GM18858 (cell line): Measurements from ENCODE around the gene ANKS6.

Experiments
- ATAC-seq: cut with Tn5 transposase; IDR thresholded peaks from one replicate; pipeline ENCODE4 v1.9.1; 2021; ENCODE audit not compliant: unreplicated experiment

Gene ANKS6

DNA sequence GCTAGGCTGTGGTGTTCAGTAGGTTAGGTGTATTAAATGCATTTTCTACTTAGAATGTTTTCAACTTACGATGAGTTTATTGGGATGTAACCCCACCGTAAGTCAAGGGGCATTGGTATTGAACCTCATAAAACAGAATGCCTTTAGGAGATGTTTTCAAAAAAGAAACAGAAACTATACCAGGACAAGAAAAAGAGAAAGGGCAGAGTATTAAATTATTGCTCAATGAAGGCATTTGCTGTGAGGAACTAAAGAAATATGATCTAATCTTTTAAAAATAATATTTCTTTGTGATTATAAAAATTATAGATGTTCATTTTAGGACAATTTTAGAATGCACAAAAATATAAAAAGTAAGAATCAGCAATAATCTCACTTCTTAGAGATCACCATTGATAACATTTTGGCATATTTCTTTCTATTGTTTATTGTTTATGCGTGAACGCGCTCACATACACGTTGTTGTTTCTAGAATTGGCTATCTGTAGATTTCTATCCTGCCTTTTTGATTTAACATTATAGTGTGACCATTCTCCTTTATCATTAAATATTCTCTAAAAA is 19.1 kb upstream of the ANKS6 start:
- ATAC-seq, result no peak

DNA sequence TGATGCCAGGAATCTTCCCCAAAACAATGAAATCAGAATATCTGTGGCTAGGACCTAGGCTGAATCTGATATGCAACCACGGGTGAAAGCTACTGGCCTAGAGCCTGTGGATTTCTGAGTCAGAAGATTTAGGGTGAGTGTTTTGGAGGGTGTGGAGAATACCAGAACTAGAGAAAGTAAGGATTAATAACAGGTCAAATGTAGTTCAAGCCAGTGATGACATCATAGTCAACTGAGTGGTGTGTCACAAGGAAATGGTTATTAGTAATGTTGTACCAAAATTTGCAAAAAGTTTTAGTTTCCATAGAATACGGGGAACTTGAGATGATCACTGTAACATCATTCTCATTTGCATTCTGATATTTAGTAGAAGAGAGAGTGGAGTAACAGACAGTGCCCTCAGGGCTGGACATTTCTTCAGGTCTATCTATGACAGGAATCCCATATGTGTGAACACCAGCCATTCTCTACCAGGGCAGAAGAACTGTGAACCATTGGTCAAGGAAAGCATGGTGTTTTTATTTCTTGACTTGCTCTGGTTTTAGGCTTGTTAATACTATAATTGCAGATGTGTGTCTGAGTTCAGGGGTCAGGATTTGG is 14.8 kb upstream of the ANKS6 start:
- ATAC-seq, result peak; percentile 42

DNA sequence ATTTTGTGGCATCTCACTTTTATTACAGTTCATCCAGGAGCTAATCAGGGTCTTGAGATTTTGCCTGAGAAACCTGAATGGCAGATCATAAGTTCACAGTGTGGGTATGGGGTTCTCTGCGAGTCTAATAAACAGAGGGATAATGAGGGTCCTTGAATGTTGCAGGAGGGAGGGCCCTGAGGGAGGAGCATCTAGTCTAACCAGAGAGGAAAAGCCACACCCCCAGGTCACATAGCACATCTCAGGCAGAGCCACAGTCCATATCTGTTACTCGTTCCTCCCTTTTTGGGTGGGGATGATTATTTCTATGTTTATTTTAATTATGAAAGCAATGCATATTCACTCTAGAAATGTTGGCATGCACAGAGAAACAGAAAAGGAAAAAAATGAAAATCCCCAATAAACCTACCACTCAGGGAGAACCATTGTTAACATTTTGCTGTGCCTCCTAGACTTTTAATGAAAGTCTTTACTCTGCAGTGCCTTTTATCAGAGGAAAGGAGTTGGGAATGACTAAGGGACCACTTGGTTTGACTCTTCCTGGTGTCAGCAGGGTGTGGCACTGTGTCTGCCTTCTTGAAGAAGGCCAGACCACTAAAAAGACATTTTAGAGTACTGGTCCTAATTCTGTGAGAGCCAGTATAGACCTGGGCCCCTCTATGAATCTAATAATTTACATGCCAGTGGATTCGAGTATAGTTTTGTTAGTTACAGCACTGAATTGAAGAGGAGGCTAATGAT is 13.9 kb upstream of the ANKS6 start:
- no peak for ATAC-seq

DNA sequence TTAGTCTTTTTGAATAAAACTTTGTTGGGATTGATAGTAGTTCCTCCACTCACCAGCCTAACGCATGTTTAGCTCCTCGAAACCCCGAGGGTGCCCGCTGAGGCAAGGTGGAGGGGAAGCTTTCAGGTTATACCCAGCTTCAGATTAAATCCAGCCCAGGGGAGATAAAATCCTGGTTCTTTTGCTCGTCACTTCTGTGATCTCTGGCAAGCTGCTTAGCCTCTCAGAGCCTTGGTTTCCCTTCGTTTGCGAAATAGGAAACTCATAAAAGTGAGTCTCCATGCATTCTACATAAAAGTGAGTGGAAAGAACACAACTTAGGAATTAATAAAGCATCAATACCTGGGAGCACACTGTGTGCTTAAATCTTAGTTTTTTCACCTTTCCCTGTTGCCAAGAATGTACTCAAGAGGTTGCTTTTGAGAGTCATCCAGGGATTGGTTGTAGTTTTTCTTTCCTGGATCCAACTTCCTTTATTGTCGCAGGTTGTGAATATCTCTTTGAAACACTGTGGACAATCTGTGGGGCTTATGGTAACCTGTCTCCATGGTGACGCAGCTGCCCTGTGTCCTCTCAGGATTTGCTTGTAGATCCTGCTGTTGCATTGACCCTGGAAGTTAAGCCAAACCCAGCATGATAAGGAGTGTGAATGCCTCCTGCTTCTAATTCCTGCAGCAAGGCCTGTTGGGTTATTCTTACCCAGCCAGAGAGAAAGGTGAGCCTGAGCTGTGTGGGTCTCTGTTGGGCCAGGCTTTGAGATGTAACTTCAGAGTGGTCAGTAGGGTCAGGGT is 13.2 kb upstream of the ANKS6 start:
- no peak for ATAC-seq

DNA sequence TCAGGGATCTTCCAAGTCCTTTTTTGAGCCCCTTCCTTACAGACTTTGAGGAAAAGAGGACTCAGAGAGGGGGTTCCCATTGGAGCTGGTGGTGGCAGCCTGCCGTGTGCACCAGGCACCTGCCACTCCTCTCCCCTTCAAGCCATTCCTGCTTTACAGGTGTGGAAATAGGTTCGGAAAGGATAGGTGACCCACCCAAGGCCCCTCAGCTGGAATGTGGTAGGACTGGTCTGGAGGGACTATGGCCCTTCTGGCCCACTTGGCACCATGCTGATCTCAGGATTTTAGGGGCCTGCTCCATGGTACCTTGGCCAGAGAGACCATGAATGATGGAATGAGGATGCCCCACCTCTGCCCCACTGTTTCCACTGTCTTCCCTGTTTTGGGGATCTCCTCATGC is 12.5 kb upstream of the ANKS6 start:
- ATAC-seq, result no peak

DNA sequence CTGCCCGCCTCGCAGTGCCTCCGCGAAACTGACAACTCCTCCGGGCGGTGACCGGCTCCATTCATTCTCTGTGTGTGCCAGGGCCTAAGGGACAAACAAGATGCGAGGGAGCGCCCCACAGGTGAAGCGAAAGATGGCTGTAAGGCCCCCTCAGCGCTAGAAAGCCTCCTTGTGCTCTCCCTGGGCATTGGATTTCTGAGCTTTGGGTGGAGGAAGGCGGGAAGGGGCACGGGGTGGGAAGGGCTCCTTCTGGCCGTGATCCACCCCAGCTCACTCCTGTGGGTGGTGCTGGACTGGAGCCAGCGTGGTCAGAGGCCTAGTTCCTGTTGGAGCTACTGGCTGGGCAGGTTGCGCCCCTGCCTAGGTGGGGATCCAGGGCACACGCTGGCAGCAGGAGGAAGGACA is 12.1 kb upstream of the ANKS6 start:
- no peak for ATAC-seq

DNA sequence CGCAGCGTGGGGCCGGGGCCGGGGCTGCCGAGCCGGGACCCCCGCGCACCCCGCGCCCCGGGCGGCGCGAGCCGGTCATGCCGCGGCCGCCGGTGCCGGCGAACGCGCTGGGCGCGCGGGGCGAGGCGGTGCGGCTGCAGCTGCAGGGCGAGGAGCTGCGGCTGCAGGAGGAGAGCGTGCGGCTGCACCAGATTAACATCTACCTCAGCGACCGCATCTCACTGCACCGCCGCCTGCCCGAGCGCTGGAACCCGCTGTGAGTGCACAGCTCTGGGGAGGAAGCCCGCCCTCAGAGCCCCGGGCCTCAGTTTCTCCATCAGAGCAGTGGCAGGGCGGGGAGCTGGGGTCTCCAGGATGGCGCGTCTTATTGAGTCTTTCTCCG is 11.4 kb upstream of the ANKS6 start:
- ATAC-seq, result no peak

DNA sequence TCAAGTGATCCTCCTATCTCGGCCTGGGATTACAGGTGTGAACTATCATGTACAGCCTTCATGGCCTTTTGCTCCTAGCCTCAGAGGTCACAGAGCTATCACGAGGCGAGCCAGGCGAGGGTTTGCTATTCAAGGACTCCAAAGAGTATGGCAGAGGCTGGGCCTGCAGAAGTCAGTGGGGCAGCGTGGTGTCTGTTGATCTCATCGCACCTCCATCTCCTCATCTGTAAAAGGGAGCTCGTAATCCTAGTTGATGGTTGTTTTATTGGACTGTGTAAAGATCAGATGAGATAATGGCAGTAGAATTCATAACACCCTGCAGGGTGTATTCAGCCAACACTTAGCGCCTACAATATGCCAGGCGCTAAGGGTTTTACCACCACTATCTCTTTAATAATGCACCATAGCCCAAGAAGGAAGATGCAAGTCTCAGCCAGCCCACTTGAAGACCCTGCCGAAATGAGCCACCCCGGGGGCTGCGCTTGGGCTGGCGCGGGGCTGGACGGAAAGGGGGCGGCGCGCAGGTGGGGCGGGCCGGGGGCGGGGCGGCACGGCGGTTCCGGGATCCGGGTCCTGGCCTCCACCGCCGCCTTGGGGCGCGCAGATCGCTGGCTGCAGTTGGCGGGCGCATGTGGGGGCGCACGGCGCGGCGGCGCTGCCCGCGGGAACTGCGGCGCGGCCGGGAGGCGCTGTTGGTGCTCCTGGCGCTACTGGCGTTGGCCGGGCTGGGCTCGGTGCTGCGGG is 10.9 kb upstream of the ANKS6 start, which contains the start of gene GALNT12:
Gene GALNT12, plus strand, starts transcription at position 601 of the 744 bp plus-strand sequence. Its CDS starts 29 bp downstream, at position 630.
- ATAC-seq, result no peak

DNA sequence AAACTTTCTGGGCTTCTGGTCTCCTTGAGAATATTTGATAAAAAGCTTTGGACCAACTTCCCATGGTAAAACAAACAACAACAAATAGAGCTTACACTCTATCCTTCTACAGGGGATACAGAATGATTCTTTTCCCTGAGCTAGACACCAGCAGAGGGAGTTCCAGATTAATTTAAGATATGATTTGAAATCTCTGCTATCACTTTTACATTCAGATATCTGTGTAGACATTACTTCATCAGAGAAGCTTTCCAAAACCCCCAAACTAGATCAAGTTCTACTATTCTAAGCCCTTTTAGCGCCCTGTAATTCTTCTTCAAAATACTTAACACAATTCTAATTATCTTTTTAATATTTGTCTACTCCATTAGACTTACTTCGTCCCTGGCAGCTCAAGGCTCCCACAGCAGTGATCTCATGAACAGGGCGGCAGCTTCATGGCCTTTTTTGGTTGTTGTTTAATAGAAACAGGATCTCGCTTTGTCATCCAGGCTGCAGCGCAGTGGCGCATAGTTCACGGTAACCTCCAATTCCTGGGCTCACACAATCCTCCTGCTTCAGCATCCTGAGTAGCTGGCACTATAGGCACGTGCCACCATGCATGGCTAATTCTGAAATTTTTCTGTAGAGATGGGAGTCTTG is 10.2 kb upstream of the ANKS6 start:
- no peak for ATAC-seq

DNA sequence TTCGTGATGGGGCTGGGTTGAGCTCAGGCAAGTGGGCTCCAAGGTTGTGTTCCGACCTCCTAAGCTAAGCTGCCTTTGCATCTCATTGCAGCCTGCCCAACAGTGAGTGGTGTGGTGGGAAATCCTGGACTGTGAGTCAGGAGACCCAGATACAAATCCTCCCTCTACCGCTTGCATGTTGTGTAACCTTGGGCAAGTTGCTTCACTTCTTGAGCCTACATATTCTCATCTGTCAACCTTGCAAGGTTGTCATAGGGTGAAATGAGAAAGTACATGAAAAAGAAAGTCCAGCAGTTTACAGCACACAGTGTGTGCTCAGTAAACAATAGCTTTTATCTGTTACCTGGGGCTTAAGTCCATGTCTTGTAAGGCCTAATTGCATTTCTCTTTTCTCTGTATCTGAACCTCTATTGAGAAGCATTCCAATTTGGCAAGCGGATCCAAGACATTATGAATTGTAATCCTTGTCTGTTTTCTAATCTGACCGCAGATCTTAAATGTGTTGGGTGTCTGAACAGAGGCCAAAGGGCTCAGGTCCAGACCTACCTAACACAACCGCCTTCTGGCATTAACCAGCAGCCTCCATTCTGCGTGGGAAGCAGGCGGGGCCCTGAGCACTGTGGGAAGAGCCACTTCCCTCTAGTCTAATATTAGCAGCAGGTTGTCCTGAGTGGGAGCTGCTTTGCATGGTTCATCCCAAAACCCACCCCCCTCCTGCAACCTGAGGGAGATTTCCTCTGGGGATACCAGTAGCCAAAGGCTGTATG is 9.3 kb upstream of the ANKS6 start:
- ATAC-seq, result no peak

DNA sequence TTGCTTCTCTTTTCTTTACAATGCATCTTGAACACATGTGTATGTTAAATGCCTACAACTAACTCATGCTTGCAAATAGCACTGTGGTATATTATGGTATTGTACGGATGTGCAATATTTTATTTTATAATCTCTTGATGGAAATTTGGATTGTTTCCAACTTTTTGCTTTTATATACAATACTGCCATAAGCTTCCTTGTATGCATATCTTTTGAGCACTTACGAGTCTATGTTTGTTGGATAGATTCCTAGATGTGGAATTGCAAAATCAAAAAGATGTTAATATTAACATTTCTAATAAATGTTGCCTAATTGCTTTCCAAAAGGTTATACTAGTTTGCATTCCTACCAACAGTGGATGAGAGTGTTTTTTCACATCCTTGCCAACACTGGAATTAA is 7.7 kb upstream of the ANKS6 start:
- no peak for ATAC-seq

DNA sequence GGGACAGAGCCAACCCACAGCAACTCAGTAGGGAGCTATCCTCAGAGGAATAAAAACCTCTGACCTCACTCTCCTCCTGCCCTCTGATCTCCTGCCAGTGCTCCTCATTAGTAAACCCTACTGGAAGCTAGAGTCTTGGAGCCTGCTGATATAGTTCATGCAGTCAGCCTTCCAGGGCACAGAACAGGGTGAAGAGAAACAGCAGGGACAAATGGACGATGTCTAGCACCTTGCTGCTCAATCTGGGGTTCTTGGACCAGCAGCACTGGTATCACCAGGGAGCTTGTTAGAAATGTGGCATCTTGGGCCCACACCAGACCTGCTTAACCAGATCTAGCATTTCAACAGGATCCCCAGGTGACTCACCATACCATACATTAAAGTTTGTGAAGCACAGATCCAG is 5.6 kb upstream of the ANKS6 start:
- ATAC-seq, result no peak

DNA sequence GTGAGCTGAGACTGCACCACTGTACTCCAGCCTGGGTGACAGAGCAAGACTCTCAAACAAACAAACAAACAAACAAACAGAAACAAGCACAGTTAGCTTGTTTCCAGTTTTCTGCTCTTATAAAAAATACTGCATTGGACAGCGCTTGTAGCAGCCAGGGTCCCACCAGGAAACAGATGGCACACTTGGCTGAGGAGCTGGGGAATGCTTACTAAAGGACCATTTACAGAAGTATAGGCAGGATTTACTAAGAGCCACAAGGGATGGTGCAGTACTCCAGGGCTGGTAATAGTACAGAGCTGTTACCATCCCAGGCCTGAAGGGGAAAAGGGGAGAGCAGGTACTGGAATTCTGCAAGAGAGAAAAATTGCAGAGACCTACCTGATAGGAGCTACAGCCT is 5.2 kb upstream of the ANKS6 start:
- no peak for ATAC-seq

DNA sequence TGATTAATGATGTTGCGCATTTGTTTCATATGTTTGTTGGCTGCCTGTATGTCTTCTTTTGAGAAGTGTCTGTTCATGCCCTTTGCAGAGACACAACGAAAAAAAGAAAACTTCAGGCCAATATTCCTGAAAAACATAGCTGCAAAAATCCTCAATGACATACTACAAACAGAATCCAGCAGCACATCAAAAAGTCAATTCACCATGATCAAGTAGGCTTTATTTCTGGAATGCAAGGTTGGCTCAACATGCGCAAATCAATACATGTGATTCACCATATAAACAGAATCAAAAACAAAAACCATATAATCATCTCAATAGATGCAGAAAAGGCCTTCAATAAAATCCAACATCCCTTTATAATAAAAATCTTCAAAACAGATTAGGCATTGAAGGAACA is 1.9 kb upstream of the ANKS6 start:
- ATAC-seq, result no peak

DNA sequence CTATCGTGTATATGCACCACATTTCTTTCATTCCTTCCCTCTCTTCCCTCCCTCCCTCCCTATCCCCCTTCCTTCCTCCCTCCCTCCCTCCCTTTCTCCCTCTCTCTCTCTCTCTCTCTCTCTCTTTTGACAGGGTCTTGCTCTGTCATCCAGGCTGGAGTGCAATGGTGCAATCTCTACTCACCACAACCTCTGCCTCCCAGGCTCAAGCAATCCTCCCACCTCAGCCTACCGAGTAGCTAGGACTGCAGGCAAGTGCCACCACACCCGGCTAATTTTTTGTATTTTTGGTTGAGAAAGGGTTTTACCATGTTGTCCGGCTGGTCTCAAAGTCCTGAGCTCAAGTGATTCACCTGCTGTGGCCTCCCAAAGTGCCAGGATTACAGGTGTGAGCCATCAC is 1.1 kb upstream of the ANKS6 start:
- no peak for ATAC-seq

DNA sequence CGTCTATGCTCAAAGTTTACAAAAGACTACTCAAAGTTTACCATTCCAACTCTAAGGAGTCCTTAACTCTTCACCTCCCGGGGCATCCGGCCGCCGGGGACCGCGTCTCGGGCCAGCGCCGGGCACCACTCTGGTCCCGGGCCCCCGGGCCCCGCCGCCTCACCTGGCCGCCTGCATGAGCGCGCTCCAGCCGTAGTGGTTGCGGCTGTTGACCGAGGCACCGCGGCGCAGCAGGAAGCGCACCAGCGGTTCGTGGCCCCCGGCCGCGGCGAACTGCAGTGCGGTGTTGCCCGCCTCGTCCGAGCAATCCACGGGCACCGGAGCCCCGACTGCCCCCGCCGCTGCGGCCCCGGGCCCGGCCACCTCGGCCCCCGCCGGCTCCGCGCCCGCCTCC is 388 bp downstream of the ANKS6 start:
- ATAC-seq, result peak; percentile 22

DNA sequence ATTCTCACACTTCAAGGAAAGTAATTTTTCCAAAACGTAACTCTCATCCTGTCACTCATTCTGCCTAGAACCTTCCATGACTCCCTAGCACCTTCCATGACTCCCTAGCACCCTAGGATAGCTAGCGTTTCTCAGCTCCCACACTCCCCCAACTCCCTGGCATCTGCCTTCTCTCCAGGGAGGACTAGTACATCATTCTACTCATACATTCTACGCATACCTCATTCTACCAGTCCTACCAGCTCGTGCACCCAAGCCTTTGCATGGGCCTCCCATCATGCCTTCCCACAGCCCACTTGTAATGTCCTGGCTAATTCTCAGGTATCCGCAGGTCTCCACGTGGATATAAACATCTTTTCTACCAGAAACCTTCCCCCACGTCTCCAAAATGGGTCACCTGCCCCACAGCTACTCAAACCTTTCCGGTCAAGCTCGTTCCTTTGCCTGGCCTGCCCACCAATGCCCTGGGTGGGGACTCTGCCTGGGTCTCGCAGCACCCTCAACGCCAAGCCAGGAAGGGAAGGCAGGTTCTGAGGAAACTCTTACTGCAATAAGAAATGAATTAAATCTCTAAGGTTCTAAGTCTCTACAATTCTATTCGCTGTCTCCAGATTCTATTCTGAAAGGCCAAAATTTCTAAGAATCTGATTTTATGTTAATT is 930 bp downstream of the ANKS6 start:
- no peak for ATAC-seq

DNA sequence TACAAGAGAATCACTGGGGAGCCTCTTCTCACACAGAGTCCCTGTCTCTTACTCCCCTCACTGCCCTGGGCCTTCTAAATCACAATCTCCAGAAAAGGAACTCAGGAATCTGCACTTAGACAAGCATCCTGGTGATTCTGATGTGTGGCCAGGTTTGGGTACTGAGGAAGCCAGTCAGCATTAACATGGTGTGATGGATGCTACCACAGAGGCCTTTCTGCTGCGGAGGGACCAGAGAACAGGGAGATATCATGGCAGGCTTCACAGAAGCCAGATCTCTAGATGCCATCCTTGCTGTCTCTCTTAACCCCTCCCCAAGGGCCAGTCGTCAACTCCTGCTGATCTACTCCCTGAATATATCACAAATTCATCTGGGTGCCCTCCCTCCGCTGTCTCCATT is 1.6 kb downstream of the ANKS6 start:
- no peak for ATAC-seq

DNA sequence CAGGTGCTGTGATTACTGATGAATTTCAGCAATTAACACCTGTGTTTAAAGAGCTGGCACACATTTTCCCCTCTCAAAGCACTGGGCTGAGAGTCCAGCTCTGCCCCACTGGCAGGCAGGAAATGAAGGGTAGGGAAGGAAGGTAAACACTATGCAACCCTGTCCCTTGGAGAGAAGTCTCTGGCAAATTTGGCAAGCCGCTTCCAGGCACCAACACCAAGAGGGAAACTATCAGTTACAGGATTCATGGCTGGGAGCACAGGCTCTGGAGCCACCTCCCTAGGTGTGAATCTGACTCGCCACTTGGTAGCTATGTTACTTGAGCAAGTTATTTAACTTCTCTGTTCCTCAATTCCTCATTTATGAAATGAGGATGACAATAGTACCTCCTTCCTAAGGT is 3.3 kb downstream of the ANKS6 start:
- no peak for ATAC-seq
